Measurements from ENCODE around the gene LY6G6D. TPM values are rescaled to one million over a fixed set of nuclear protein-coding genes. Genes with fewer than 3 reads are reported as not detected.
"Not testable (repeated sequence)": the region's sequence is repeated elsewhere in the genome, so short reads cannot be mapped to it uniquely, and the experiment has no call there.

Gene LY6G6D
- total RNA-seq, 2 donors from 2014 or later: not detected

GRCh38 chr6:31702819-31703716, 12.1 kb upstream of the LY6G6D start, which contains the start of gene ABHD16A:
Gene ABHD16A, minus strand, starts transcription at chr6:31703324. Its CDS starts 43 bp downstream, at chr6:31703281.
- DNase-seq: peak; percentile 99
- Histone ChIP-seq H3K9ac (ENCODE audit: low read depth in 2 of 2, low read length in 2 of 2) (peak within 1 kb of the TSS; percentile 91 to 99), H3K4me3 (peak within 1 kb of the TSS; percentile 48), H3K27me3 (no peaks in the 10 kb centered on the region), H3K9me3 (no peaks in the 10 kb centered on the region), H3K36me3 (no peaks in the 10 kb centered on the region), H3K27ac (peak within 1 kb of the TSS; percentile 95), H3K4me1 (peaks cover 12% of the 10 kb centered on the region)
- intact Hi-C loops (cut with DNase I): loop anchor here (5.0 kb wide), 1 partner anchor 34 kb away; the partner anchor contains the start of gene CLIC1
- TF ChIP-seq, protein P1, sequence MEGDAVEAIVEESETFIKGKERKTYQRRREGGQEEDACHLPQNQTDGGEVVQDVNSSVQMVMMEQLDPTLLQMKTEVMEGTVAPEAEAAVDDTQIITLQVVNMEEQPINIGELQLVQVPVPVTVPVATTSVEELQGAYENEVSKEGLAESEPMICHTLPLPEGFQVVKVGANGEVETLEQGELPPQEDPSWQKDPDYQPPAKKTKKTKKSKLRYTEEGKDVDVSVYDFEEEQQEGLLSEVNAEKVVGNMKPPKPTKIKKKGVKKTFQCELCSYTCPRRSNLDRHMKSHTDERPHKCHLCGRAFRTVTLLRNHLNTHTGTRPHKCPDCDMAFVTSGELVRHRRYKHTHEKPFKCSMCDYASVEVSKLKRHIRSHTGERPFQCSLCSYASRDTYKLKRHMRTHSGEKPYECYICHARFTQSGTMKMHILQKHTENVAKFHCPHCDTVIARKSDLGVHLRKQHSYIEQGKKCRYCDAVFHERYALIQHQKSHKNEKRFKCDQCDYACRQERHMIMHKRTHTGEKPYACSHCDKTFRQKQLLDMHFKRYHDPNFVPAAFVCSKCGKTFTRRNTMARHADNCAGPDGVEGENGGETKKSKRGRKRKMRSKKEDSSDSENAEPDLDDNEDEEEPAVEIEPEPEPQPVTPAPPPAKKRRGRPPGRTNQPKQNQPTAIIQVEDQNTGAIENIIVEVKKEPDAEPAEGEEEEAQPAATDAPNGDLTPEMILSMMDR (IDR thresholded peaks at IDR 0.05): no peak

DNA sequence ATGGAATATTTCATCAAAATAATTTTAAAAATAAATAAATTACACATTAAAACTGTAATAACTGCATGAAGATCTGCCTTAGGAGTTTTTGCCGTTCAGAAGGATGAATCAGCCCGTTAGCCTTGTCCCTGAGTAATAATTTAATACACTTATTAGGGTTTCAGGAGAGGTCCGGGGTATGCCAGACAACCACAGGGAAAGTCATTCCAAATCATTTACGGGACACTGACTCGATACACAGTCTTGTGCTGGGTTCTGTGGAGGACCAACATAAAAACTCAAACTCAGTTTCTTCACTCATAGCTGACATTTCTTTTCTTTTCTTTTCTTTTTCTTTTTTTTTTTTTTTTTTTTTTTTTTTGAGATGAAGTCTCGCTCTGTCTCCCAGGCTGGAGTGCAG, 9.2 kb upstream of the LY6G6D start:
- intact Hi-C loops (cut with DNase I): no loop called here
- H3K27me3 ChIP-seq: no peaks in the 10 kb centered on the region
- DNase-seq: no peak
- H3K9me3 ChIP-seq: no peaks in the 10 kb centered on the region
- H3K4me3 ChIP-seq: no peak overlapping the region
- TF ChIP-seq, protein P1 (IDR thresholded peaks at IDR 0.05): no peak
- H3K9ac ChIP-seq (ENCODE audit: low read depth in 2 of 2, low read length in 2 of 2): no peak overlapping the region
- no peaks in the 10 kb centered on the region for H3K36me3 ChIP-seq
- peaks cover 12% of the 10 kb centered on the region for H3K4me1 ChIP-seq
- no peak overlapping the region for H3K27ac ChIP-seq

DNA sequence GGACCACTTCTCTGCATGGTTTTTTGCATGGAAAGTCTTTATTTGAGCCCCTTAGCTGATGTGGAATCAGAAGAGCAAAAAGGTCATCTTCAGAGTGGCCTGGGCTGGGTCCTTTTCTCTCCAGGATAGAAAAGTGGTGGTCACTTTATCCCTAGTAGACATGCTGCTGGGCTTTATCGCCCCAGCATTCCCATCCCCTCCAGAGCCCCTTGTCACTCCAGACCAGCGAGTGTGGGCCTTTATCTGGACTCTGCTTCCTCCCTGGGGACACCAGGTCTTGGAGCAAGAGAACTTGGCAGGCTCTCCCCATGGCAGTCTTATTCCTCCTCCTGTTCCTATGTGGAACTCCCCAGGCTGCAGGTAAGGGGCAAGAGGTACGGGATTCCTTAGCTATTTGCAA, 8.5 kb upstream of the LY6G6D start, which contains the start of gene LY6G6F:
Gene LY6G6F (plus strand): TSS at position 268 of the 400 bp plus-strand sequence. CDS start 41 bp downstream, at position 309.
- H3K4me1 ChIP-seq: peaks cover 6% of the 10 kb centered on the region
- TF ChIP-seq, protein P1 (IDR thresholded peaks at IDR 0.05): no peak
- intact Hi-C loops (cut with DNase I): no loop called here

DNA sequence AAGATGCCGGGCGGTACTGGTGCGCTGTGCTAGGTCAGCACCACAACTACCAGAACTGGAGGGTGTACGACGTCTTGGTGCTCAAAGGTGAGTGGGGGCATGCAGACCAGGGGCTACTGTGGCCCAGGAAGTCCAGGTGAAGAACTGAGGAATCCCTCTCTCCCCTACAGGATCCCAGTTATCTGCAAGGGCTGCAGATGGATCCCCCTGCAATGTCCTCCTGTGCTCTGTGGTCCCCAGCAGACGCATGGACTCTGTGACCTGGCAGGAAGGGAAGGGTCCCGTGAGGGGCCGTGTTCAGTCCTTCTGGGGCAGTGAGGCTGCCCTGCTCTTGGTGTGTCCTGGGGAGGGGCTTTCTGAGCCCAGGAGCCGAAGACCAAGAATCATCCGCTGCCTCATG, 7.4 kb upstream of the LY6G6D start:
- intact Hi-C loops (cut with DNase I): no loop called here
- TF ChIP-seq, protein P1 (IDR thresholded peaks at IDR 0.05): no peak
- Histone ChIP-seq H3K9ac (ENCODE audit: low read depth in 2 of 2, low read length in 2 of 2) (no peak overlapping the region), H3K36me3 (no peaks in the 10 kb centered on the region), H3K9me3 (no peaks in the 10 kb centered on the region), H3K4me1 (no peaks in the 10 kb centered on the region), H3K4me3 (no peak overlapping the region), H3K27me3 (no peaks in the 10 kb centered on the region), H3K27ac (no peak overlapping the region)
- DNase-seq: no peak

More for the DNA sequence above, 8.5 kb upstream of the LY6G6D start, which contains the start of gene LY6G6F:
- H3K4me3 ChIP-seq: no peak within 1 kb of the TSS
- H3K27me3 ChIP-seq: no peaks in the 10 kb centered on the region
- no peaks in the 10 kb centered on the region for H3K36me3 ChIP-seq
- H3K9me3 ChIP-seq: no peaks in the 10 kb centered on the region
- H3K9ac ChIP-seq (ENCODE audit: low read depth in 2 of 2, low read length in 2 of 2): no peak within 1 kb of the TSS
- DNase-seq: no peak
- no peak within 1 kb of the TSS for H3K27ac ChIP-seq

DNA sequence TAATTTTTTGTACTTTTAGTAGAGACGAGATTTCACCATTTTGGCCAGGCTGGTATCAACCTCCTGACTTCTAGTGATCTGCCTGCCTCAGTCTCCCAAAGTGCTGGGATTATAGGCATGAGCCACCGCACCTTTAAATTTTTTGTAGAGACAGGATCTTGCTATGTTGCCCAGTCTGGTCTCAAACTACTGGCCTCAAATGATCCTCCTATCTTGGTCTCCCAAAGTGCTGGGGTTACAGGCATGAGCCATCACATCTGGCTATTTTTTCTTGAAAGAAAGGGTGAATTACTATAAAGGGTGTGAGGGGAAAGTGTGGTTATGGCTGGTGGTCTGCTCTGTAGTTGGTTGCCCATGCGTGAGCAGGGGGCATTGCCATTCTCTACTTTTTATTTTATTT, 6.9 kb upstream of the LY6G6D start:
- H3K27ac ChIP-seq: no peak overlapping the region
- DNase-seq: no peak
- no peaks in the 10 kb centered on the region for H3K4me1 ChIP-seq
- TF ChIP-seq, protein P1 (IDR thresholded peaks at IDR 0.05): no peak
- no peak overlapping the region for H3K4me3 ChIP-seq
- H3K9ac ChIP-seq (ENCODE audit: low read depth in 2 of 2, low read length in 2 of 2): no peak overlapping the region
- intact Hi-C loops (cut with DNase I): no loop called here
- no peaks in the 10 kb centered on the region for H3K36me3 ChIP-seq
- no peaks in the 10 kb centered on the region for H3K27me3 ChIP-seq
- H3K9me3 ChIP-seq: no peaks in the 10 kb centered on the region

DNA sequence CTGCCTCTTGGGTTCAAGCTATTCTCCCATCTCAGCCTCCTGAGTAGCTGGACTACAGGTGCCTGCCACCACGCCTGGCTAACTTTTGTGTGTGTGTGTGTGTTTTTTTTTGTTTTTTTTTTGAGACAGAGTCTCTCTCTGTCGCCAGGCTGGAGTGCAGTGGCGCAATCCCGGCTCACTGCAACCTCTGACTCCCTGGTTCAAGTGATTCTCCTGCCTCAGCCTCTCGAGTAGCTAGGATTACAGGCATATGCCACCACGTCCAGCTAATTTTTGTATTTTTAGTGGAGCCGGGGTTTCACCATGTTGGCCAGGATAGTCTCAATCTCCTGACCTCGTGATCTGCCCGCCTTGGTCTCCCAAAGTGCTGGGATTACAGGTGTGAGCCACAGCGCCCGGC, 6.0 kb upstream of the LY6G6D start:
- H3K27me3 ChIP-seq; H3K4me1 ChIP-seq; DNase-seq; H3K36me3 ChIP-seq; H3K9me3 ChIP-seq; H3K27ac ChIP-seq; H3K4me3 ChIP-seq; intact Hi-C loops (cut with DNase I); H3K9ac ChIP-seq (ENCODE audit: low read depth in 2 of 2, low read length in 2 of 2): not testable (repeated sequence)
